Stimulated activated CD4-positive, alpha-beta T cell treated with anti-CD3 and anti-CD28 coated beads, TNF-alpha, amount 100 ng/mL, for 4 hours (primary cell): ENCODE results near the gene TFAM.

Experiments used
- DNase-seq, 3 experiments: peaks; one replicate each; pipeline ENCODE4 v3.0.0-alpha.2; 2020; ENCODE audit warnings: low read depth in 3 of 3

Gene TFAM

GRCh38 chr10:58384999-58385783 is at the start of gene TFAM:
TSS of gene TFAM (plus strand) at chr10:58385410. CDS start at chr10:58385548, 138 bp downstream.
- peak; percentile 96 to 97 (median 96) for DNase-seq

GRCh38 chr10:58336242-58336641 is 49.0 kb upstream of the TFAM start:
- DNase-seq: no peak

GRCh38 chr10:58341422-58341821 is 43.8 kb upstream of the TFAM start:
- no peak for DNase-seq

- no peak for DNase-seq
Observed at GRCh38 chr10:58341947-58342346, 43.3 kb upstream of the TFAM start.

- DNase-seq: no peak
Observed at GRCh38 chr10:58347967-58348366, 37.2 kb upstream of the TFAM start.

- no peak for DNase-seq
Observed at GRCh38 chr10:58348571-58349033, 36.6 kb upstream of the TFAM start.

- no peak for DNase-seq
Observed at GRCh38 chr10:58350023-58350422, 35.2 kb upstream of the TFAM start.

- no peak for DNase-seq
Observed at GRCh38 chr10:58350619-58351323, 34.4 kb upstream of the TFAM start.

- no peak for DNase-seq
Observed at GRCh38 chr10:58351616-58352578, 33.3 kb upstream of the TFAM start.

GRCh38 chr10:58352956-58353610 is 32.1 kb upstream of the TFAM start:
- no peak for DNase-seq

GRCh38 chr10:58356756-58357155 is 28.5 kb upstream of the TFAM start:
- DNase-seq: no peak

- DNase-seq: no peak
Observed at GRCh38 chr10:58358314-58358933, 26.8 kb upstream of the TFAM start.

- no peak for DNase-seq
Observed at GRCh38 chr10:58358947-58359346, 26.3 kb upstream of the TFAM start.

GRCh38 chr10:58359541-58359940 is 25.7 kb upstream of the TFAM start:
- DNase-seq: no peak

- DNase-seq: no peak
Observed at GRCh38 chr10:58360412-58361004, 24.7 kb upstream of the TFAM start.

GRCh38 chr10:58361353-58361752 is 23.9 kb upstream of the TFAM start:
- DNase-seq: no peak

GRCh38 chr10:58362027-58362789 is 23.0 kb upstream of the TFAM start:
- DNase-seq: no peak

GRCh38 chr10:58367069-58367468 is 18.1 kb upstream of the TFAM start:
- DNase-seq: no peak

- no peak for DNase-seq
Observed at GRCh38 chr10:58371473-58371872, 13.7 kb upstream of the TFAM start.
